Inflammatory macrophage (primary cell): Measurements from ENCODE around the gene ADGRL4.
"Not testable (repeated sequence)": the region's sequence is repeated elsewhere in the genome, so short reads cannot be mapped to it uniquely, and the experiment has no call there.

ENCODE experiments used
- DNase-seq, 2 donors: peaks; one replicate each; pipeline ENCODE4 v3.0.0-alpha.2; 2020 to 2022

The ADGRL4 gene

GRCh38 chr1:78916986-78917385 is 89.5 kb downstream of the ADGRL4 start:
- DNase-seq: no peak

GRCh38 chr1:78913950-78914349 is 92.6 kb downstream of the ADGRL4 start:
- DNase-seq: peak in 1 of 2 donors; percentile 14

GRCh38 chr1:78911956-78912880 is 94.3 kb downstream of the ADGRL4 start:
- peak; percentile 51 to 74 for DNase-seq

DNA sequence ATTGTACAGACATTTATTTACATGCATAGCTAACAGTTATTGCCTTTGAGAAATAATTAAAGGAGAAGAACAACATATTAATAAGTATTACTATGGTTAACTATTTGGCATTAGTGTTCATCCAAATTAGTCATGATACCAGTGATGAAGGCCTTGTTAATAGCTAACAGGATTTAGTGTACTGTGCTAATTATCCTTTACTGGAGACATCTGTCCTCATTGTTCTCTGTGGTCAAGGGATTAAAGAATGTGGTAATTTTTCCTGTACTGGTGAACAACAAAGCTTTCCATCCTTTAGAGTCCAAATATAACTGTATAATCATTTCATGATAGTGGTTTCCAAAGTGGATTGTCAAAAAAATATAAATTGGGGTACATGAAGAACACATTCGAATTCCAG is 103.9 kb downstream of the ADGRL4 start:
- DNase-seq: no peak

GRCh38 chr1:78894811-78895210 is 111.7 kb downstream of the ADGRL4 start:
- DNase-seq: no peak

DNA sequence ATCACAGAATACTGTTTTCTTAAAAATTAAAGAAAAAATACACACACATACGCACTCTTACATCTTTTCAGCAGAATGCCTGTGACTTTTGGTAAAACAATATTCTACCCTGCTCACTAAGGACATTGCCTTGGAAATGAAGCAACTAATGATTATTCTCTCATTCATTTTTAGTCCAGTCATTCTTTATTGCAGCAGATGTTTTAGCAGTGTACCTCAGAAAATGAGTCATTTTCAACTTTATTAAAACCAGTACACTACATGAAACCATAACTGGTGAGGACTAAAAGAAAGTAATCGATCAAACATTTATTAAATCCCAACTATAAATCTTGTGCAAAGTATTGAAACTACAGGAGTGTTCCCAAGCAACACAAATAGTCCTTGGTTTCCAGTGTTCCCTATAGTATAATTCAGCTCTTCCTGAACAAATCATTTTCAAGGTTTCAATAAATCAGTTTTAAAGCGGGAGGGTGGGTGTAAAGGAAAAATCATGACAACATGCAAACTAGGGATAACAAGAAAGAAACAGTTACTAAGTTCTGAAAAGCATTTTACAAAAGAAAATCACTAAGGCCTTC is 114.2 kb downstream of the ADGRL4 start:
- no peak for DNase-seq

DNA sequence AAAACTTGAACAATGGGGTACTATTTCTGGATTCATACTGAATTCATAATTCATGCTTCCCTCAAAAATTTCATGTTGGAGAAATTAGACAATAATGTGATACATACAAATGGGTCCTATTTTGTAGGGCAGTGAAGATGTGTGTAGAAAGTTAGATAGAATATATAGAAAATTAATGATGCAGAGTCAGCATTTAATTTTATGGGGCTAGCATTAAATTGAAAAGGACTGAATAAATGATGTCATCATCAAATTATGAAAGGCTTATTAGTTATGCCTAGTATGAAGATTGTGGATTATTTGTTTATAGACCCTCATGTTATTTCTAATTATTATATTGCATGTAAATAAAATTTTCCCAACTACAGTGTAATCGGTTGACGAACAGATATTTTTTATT is 119.1 kb downstream of the ADGRL4 start:
- no peak for DNase-seq

DNA sequence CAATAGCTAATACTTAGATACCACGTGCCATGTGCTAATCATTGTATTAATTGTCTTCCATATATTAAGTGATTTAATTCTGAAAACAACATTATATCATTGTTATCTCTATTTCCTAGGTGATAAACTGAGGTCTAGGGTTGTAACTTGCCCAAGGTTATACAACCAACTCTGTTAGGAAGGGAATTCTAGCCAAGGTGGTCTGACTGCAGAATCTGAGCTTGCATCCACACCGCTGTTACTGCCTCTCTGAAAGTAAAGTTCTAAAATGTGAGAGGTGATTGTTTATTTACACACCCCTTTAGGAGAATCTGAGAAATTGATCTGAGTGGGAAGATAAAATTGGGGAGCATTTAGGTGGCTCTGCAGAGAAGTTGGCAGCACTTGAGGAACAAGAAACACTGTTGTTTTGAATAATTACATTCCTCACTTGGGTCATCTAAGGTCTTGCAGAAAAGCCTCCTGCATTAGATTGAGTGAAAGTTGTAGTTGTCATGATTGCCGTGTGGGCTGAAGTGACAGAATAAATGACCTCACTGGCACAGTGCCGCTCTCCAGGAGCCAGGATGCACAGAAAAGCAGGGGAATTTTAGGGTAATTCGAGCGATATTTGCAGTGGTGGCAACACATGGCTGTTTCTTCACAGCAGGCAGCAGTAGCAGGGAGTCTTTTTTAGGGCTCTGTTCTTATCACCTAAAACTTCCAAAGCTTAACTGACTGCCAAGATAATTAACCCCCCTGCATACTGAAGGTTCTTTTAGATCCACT is 121.7 kb downstream of the ADGRL4 start:
- no peak for DNase-seq

- DNase-seq: no peak
Measured at GRCh38 chr1:78880223-78880622, 126.3 kb downstream of the ADGRL4 start.

DNA sequence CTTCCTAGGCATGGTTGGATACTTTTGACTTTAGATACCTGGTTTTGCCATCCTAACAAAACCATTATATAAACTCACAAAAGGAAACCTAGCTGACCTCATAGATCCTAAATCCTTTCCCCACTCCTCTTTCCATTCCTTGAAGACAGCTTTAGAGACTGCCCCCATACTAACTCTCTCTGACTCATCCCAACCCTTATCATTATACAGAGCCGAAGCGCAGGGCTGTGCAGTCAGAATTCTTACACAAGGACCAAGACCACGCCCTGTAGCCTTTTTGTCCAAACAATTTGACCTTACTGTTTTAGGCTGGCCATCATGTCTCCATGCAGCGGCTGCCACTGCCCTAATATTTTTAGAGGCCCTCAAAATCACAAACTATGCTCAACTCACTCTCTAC is 130.5 kb downstream of the ADGRL4 start:
- DNase-seq: not testable (repeated sequence)

DNA sequence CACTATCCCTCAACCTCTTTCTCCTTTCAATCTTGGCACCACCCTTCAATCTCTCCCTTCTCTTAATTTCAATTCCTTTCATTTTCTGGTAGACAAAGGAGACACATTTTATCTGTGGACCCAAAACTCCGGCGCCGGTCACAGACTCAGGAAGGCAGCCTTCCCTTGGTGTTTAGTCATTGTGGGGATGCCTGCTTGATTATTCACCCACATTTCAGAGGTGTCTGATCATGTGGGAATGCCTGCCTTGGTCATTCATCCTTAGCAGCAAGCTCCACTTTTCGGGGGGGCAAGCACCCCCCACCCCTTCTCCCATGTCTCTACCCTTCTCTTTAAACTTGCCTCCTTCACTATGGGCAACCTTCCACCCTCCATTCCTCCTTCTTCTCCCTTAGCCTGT is 133.7 kb downstream of the ADGRL4 start:
- DNase-seq: not testable (repeated sequence)

DNA sequence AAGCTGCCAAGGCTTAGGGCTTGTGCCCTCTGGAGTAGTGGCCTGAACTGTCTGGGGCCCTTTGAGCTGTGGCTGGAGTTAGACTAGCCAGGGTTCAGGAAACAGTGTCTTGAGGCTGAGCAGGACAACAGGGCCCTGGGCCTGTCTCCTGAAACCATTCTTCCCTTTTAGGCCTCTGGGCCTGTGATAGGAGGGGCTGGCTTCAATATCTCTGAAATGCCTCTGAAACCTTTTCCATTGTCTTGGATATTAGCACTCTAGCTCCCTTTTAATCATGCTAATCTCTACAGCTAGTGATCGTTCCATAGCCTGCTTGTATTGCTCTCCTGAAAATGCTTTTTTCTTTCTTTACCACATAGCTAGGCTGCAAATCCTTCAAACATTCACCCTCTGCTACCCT is 135.3 kb downstream of the ADGRL4 start:
- DNase-seq: no peak

GRCh38 chr1:78869136-78869535 is 137.4 kb downstream of the ADGRL4 start:
- DNase-seq: no peak

DNA sequence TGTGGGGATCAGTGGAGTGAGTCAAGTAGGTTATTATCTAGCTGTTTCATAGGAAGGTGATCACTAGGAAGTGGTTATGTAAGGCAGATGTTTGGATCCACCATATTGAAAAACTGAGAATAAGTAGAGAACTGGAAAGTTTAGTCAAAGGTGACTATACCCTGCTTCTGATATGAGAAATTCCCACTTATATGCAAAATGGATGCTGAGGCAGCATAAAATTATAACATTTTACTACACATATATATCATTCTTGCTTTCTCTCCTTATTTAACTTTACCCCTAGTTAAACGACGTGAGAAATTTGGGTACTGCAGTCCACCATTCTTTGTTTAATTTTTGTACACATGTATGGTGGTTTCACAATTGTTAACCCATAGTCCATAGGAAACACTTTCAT is 142.4 kb downstream of the ADGRL4 start:
- no peak for DNase-seq

DNA sequence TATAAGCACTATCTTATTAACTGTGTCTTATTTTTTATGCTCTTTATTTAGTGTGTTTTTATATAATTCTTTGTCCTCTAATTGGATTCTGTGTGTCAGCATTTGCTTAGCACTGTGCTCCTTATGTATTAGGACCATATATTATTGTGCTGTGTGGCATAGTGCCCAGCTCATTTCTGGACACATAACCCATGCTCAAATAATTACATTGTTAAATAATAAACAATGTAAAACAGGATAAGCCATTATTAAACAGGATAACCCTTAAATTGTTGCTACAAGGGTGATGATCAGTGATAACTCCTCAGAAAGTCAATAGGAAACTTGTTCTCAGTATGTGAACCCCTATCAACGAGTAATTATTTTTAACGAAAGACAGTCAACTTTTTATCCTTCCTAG is 150.4 kb downstream of the ADGRL4 start:
- no peak for DNase-seq

DNA sequence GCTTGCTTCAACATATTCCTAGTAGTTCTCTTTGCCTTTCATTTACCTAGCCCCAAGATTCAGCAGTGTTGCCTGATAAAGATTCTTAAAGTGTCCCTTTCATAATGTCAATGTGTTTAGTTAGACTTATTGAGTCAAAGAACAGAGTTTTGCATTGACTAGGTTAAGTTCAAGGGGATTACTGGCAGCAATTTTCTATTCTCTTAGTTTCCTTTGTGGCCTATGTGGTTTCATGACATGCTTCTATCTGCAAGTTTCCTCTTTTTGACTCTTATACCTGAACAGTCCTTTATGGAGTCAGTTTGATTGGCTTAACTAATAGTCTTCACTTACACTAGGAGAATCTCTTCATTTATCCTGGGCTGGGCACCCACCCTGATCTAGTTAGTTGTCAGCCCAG is 151.3 kb downstream of the ADGRL4 start:
- DNase-seq: no peak

- DNase-seq: no peak
Measured at GRCh38 chr1:78854556-78854955, 152.0 kb downstream of the ADGRL4 start.

DNA sequence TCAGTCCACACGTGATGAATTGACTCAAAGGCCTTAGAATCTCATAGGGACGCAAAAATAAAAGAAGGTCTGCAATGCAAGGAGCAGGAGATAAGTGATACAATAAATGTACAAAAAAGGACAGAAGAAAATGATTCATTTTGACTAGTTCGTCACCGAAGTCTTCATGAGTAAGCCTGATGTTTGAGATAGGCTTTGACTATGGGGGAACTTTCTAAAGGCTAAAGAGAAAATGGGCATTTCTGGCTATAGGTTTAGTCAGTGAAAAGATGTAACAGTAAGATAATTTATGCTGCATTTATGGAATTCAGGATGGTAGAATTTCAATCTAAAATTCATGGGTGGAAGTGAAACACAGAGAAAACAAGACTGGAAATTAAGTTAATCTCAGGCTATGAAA is 163.0 kb downstream of the ADGRL4 start:
- DNase-seq: no peak

GRCh38 chr1:78843111-78843510 is 163.4 kb downstream of the ADGRL4 start:
- no peak for DNase-seq

DNA sequence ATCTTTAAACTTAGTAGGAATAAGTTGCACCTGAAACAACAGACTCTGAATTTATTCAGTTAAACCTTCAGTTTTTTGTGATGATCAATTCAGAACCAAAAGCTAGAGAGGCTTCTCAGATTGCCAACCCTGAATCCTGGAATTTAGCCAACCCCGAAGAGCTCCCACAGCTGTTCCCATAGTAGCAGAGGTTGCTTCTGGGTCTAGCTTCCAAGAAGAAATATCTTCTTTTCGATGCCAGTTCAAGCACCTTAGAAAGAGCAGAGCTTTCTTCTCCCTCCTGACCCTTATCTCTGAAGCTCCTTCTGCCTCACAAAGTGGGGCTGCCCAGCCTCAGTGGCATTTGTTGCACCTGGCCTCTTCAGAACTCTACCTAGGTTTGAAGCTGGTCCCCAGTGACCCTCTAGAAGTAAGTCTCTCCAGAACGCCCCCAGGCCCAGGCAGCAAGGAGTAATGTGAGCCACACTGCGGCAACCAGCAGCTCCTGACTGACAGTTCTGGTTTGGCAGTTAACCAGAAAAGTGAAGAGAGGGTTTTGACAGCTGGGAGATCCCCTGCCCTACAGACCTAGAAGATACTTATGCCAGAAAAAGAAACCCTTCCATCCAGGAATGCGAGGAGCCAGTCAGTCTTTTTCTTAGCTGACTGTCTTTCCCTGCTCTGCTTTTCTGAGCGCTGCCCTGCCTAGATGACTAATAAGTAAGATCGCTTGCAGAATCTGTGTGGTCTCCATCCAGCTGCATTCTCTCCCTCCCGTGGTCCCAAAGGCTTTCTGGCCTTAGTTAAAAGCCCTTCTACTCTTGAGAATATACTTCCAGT is 165.9 kb downstream of the ADGRL4 start:
- DNase-seq: no peak
